GM19397 (cell line): Measurements from ENCODE around the gene BCKDK.
"Not testable (repeated sequence)": the region's sequence is repeated elsewhere in the genome, so short reads cannot be mapped to it uniquely, and the experiment has no call there.

Source experiments
- ATAC-seq: cut with Tn5 transposase; IDR thresholded peaks from one replicate; pipeline ENCODE4 v1.9.1; 2021; ENCODE audit warnings: mild to moderate bottlenecking, moderate library complexity; ENCODE audit not compliant: unreplicated experiment

Gene BCKDK

GRCh38 chr16:31118223-31119155 lies 10.3 kb downstream of the BCKDK start:
- ATAC-seq = no peak

GRCh38 chr16:31120129-31120528 lies 11.9 kb downstream of the BCKDK start:
- ATAC-seq = no peak

GRCh38 chr16:31125844-31126243 lies 17.7 kb downstream of the BCKDK start:
- ATAC-seq = no peak

- no peak for ATAC-seq
Observed at GRCh38 chr16:31127182-31127581, 19.0 kb downstream of the BCKDK start.

- ATAC-seq = no peak
Observed at GRCh38 chr16:31128711-31129567, 20.8 kb downstream of the BCKDK start.

- no peak for ATAC-seq
Observed at GRCh38 chr16:31129568-31130335, 21.6 kb downstream of the BCKDK start.

- ATAC-seq = no peak
Observed at GRCh38 chr16:31130336-31130891, 22.2 kb downstream of the BCKDK start.

- ATAC-seq = no peak
Observed at GRCh38 chr16:31130899-31131298, 22.7 kb downstream of the BCKDK start.

- ATAC-seq = no peak
Observed at GRCh38 chr16:31131416-31131815, 23.2 kb downstream of the BCKDK start.

- ATAC-seq = no peak
Observed at GRCh38 chr16:31131841-31132271, 23.7 kb downstream of the BCKDK start.

GRCh38 chr16:31132303-31132979 lies 24.3 kb downstream of the BCKDK start:
- no peak for ATAC-seq

- no peak for ATAC-seq
Observed at GRCh38 chr16:31133046-31133501, 24.9 kb downstream of the BCKDK start.

GRCh38 chr16:31134091-31134571 lies 25.9 kb downstream of the BCKDK start:
- no peak for ATAC-seq

GRCh38 chr16:31134625-31135534 lies 26.7 kb downstream of the BCKDK start:
- no peak for ATAC-seq

- ATAC-seq = no peak
Observed at GRCh38 chr16:31135535-31136286, 27.5 kb downstream of the BCKDK start, which contains the start of gene PRSS8. Gene PRSS8 (minus strand): TSS chr16:31135727. CDS start chr16:31135498, 229 bp downstream.

- no peak for ATAC-seq
Observed at GRCh38 chr16:31136287-31136662, 28.1 kb downstream of the BCKDK start.

GRCh38 chr16:31136822-31137499 lies 28.8 kb downstream of the BCKDK start:
- ATAC-seq = not testable (repeated sequence)
